ENCODE measurements around the gene USH1C. TPM values are rescaled to one million over a fixed set of nuclear protein-coding genes. Genes with fewer than 3 reads are reported as not detected.

USH1C gene
- total and polyA plus RNA-seq, 5 experiments from 2014 or later, result not detected

GRCh38 chr11:17551347-17552040, 7.3 kb upstream of the USH1C start:
- H3K4me1 Mint-ChIP-seq, result peaks cover 0 to 2% (median 0%) of the 10 kb centered on the region in 4 donors
- H3K9me3 Mint-ChIP-seq, result no peaks in the 10 kb centered on the region
- POLR2A ChIA-PET, result no interaction called here
- H3K4me3 Mint-ChIP-seq, result no peak overlapping the region
- no peak overlapping the region for H3K27ac Mint-ChIP-seq
- ATAC-seq (no peak), DNase-seq (peak in 1 of 10 donors; percentile 53)
- H3K36me3 Mint-ChIP-seq, result no peaks in the 10 kb centered on the region
- peaks cover 8 to 38% (median 24%) of the 10 kb centered on the region in 5 donors for H3K27me3 Mint-ChIP-seq

GRCh38 chr11:17550450-17551346, 6.5 kb upstream of the USH1C start:
- Mint-ChIP-seq H3K27ac (peak overlapping the region in 1 of 10 donors; percentile 61), H3K36me3 (no peaks in the 10 kb centered on the region)
- ATAC-seq, result no peak

GRCh38 chr11:17548444-17548843, 4.2 kb upstream of the USH1C start:
- no peak for ATAC-seq
- POLR2A ChIA-PET, result interaction anchor here (0.6 kb wide), 1 partner anchor 29 kb away, joined by 5 read pairs; no protein-coding TSS in a partner anchor
- Mint-ChIP-seq H3K36me3 (no peaks in the 10 kb centered on the region), H3K9me3 (no peaks in the 10 kb centered on the region), H3K4me3 (no peak overlapping the region), H3K4me1 (peaks cover 0 to 7% (median 3%) of the 10 kb centered on the region in 4 donors), H3K27me3 (peaks cover 25 to 50% (median 41%) of the 10 kb centered on the region in 5 donors), H3K27ac (no peak overlapping the region)
- peak in 1 of 10 donors; percentile 15 for DNase-seq

More at GRCh38 chr11:17550450-17551346, 6.5 kb upstream of the USH1C start:
- Mint-ChIP-seq H3K4me1 (peaks cover 0 to 3% (median under 1%) of the 10 kb centered on the region in 4 donors), H3K27me3 (peaks cover 16 to 41% (median 31%) of the 10 kb centered on the region in 5 donors), H3K9me3 (no peaks in the 10 kb centered on the region), H3K4me3 (no peak overlapping the region)
- POLR2A ChIA-PET, result no interaction called here
- DNase-seq, result peak in 1 of 10 donors; percentile 32

GRCh38 chr11:17547932-17548331, 3.7 kb upstream of the USH1C start:
- Mint-ChIP-seq H3K4me3 (no peak overlapping the region), H3K4me1 (peaks cover 0 to 7% (median 3%) of the 10 kb centered on the region in 4 donors), H3K9me3 (no peaks in the 10 kb centered on the region), H3K27me3 (peaks cover 25 to 50% (median 42%) of the 10 kb centered on the region in 5 donors), H3K27ac (no peak overlapping the region), H3K36me3 (no peaks in the 10 kb centered on the region)
- DNase-seq (peak in 1 of 10 donors; percentile 44), ATAC-seq (no peak)
- POLR2A ChIA-PET, result no interaction called here

- Mint-ChIP-seq H3K27me3 (peaks cover 26 to 42% (median 37%) of the 10 kb centered on the region in 5 donors), H3K27ac (peak within 1 kb of the TSS in 2 of 10 donors; percentile 5 to 82), H3K9me3 (no peaks in the 10 kb centered on the region), H3K36me3 (no peaks in the 10 kb centered on the region), H3K4me1 (peaks cover 0 to 7% (median 3%) of the 10 kb centered on the region in 4 donors), H3K4me3 (no peak within 1 kb of the TSS)
- DNase-seq (no peak), ATAC-seq (no peak)
- POLR2A ChIA-PET, result no interaction called here
Observed at GRCh38 chr11:17547051-17547577, 2.9 kb upstream of the USH1C start, which contains the start of gene OTOG. TSS of gene OTOG (plus strand) at chr11:17547259. CDS start at chr11:17547373, 114 bp downstream.

- no peak overlapping the region for H3K4me3 Mint-ChIP-seq
- H3K27me3 Mint-ChIP-seq, result peaks cover 26 to 41% (median 37%) of the 10 kb centered on the region in 5 donors
- H3K36me3 Mint-ChIP-seq, result no peaks in the 10 kb centered on the region
- no peaks in the 10 kb centered on the region for H3K9me3 Mint-ChIP-seq
- ATAC-seq, result no peak
- DNase-seq, result no peak
- POLR2A ChIA-PET, result no interaction called here
- peak overlapping the region in 1 of 10 donors; percentile 82 for H3K27ac Mint-ChIP-seq
- H3K4me1 Mint-ChIP-seq, result peaks cover 0 to 7% (median 3%) of the 10 kb centered on the region in 4 donors
Observed at GRCh38 chr11:17546240-17546639, 2.0 kb upstream of the USH1C start.

- no peak for ATAC-seq
- Mint-ChIP-seq H3K27me3 (peaks cover 23 to 42% (median 35%) of the 10 kb centered on the region in 5 donors), H3K27ac (no peak overlapping the region), H3K9me3 (no peaks in the 10 kb centered on the region), H3K36me3 (no peaks in the 10 kb centered on the region), H3K4me1 (peaks cover 0 to 7% (median 3%) of the 10 kb centered on the region in 4 donors), H3K4me3 (peak overlapping the region in 5 of 10 donors; percentile 46 to 60 (median 51))
- no peak for DNase-seq
- POLR2A ChIA-PET, result no interaction called here
Observed at GRCh38 chr11:17543574-17544180, 539 bp downstream of the USH1C start.

- Mint-ChIP-seq H3K4me3 (no peak overlapping the region), H3K4me1 (peaks cover 0 to 7% (median 3%) of the 10 kb centered on the region in 4 donors), H3K36me3 (no peaks in the 10 kb centered on the region), H3K27ac (no peak overlapping the region), H3K9me3 (no peaks in the 10 kb centered on the region), H3K27me3 (peaks cover 23 to 41% (median 34%) of the 10 kb centered on the region in 5 donors)
- no peak for ATAC-seq
- POLR2A ChIA-PET, result no interaction called here
- DNase-seq, result no peak
Observed at GRCh38 chr11:17543041-17543440, 1.2 kb downstream of the USH1C start.

- Mint-ChIP-seq H3K4me1 (peaks cover 0 to 6% (median 3%) of the 10 kb centered on the region in 4 donors), H3K36me3 (no peaks in the 10 kb centered on the region), H3K4me3 (peak overlapping the region in 1 of 10 donors; percentile 12), H3K9me3 (no peaks in the 10 kb centered on the region), H3K27me3 (peaks cover 19 to 34% (median 27%) of the 10 kb centered on the region in 5 donors), H3K27ac (no peak overlapping the region)
- no peak for ATAC-seq
- no peak for DNase-seq
- POLR2A ChIA-PET, result no interaction called here
Observed at GRCh38 chr11:17542249-17542648, 2.0 kb downstream of the USH1C start.

- DNase-seq, result no peak
- Mint-ChIP-seq H3K9me3 (no peaks in the 10 kb centered on the region), H3K36me3 (no peaks in the 10 kb centered on the region), H3K4me1 (peaks cover 0 to 6% (median 3%) of the 10 kb centered on the region in 4 donors), H3K4me3 (no peak overlapping the region), H3K27me3 (peaks cover 15 to 25% (median 24%) of the 10 kb centered on the region in 5 donors), H3K27ac (no peak overlapping the region)
- POLR2A ChIA-PET, result no interaction called here
- ATAC-seq, result no peak
Observed at GRCh38 chr11:17541330-17541885, 2.8 kb downstream of the USH1C start.

- peaks cover 0 to 6% (median 1%) of the 10 kb centered on the region in 4 donors for H3K4me1 Mint-ChIP-seq
- H3K9me3 Mint-ChIP-seq, result no peaks in the 10 kb centered on the region
- ATAC-seq (no peak), DNase-seq (no peak)
- POLR2A ChIA-PET, result no interaction called here
- peaks cover 9 to 19% (median 18%) of the 10 kb centered on the region in 5 donors for H3K27me3 Mint-ChIP-seq
- peak overlapping the region in 1 of 10 donors; percentile 39 for H3K27ac Mint-ChIP-seq
- no peaks in the 10 kb centered on the region for H3K36me3 Mint-ChIP-seq
- H3K4me3 Mint-ChIP-seq, result no peak overlapping the region
Observed at GRCh38 chr11:17540807-17541206, 3.4 kb downstream of the USH1C start.

- Mint-ChIP-seq H3K4me3 (no peak overlapping the region), H3K27ac (no peak overlapping the region), H3K4me1 (peaks cover 0 to 2% (median 1%) of the 10 kb centered on the region in 4 donors), H3K36me3 (no peaks in the 10 kb centered on the region), H3K9me3 (no peaks in the 10 kb centered on the region), H3K27me3 (peaks cover 0 to 10% (median 4%) of the 10 kb centered on the region in 5 donors)
- ATAC-seq (no peak), DNase-seq (no peak)
- POLR2A ChIA-PET, result no interaction called here
Observed at GRCh38 chr11:17538731-17539130, 5.5 kb downstream of the USH1C start.

All from naive thymus-derived CD8-positive, alpha-beta T cell (primary cell).